ENCODE results near the gene COX4I2. TPM values are rescaled to one million over a fixed set of nuclear protein-coding genes. Genes with fewer than 3 reads are reported as not detected.

COX4I2 gene
- polyA plus RNA-seq, 1 donor from 2014 or later, result not detected

- Histone ChIP-seq H4K20me1 (ENCODE audit: insufficient read depth) (no peaks in the 10 kb centered on the region), H3K9ac (ENCODE audit: low read length) (no peak overlapping the region), H3K4me3 (ENCODE audit: low read length) (no peak overlapping the region), H3K9me2 (ENCODE audit: insufficient read depth, low read length) (no peaks in the 10 kb centered on the region), H3K9me3 (ENCODE audit: low read length) (no peaks in the 10 kb centered on the region), H3K27ac (ENCODE audit: low read length) (no peak overlapping the region), H3F3A (ENCODE audit: insufficient read depth, low read length, poor library complexity, severe bottlenecking) (no peaks in the 10 kb centered on the region), H3K79me2 (replicated peaks; ENCODE audit: insufficient read depth, low read length) (peaks cover 4% of the 10 kb centered on the region), H3K4me2 (ENCODE audit: low read length) (no peak overlapping the region), H2AFZ (ENCODE audit: low read depth, low read length) (no peak overlapping the region), H3K36me3 (ENCODE audit: insufficient read depth, low read length) (no peaks in the 10 kb centered on the region), H3K27me3 (ENCODE audit: insufficient read depth, low read depth, low read length) (no peaks in the 10 kb centered on the region)
- TF ChIP-seq POLR2AphosphoS5 (IDR thresholded peaks at IDR 0.05) (no peak), EP300 (conservative IDR thresholded peaks at IDR 0.05; ENCODE audit: poor library complexity, severe bottlenecking) (no peak), TAF1 (IDR thresholded peaks at IDR 0.05; ENCODE audit: low read depth) (no peak), MXI1 (conservative IDR thresholded peaks at IDR 0.05; ENCODE audit: poor library complexity, severe bottlenecking) (no peak), REST (IDR thresholded peaks at IDR 0.05; ENCODE audit: borderline replicate concordance) (no peak), RAD21 (conservative IDR thresholded peaks at IDR 0.05) (no peak), SMC3 (conservative IDR thresholded peaks at IDR 0.05; ENCODE audit: poor library complexity) (no peak), CTCF (IDR thresholded peaks at IDR 0.05; ENCODE audit: poor library complexity, severe bottlenecking) (no peak), EZH2 (IDR thresholded peaks at IDR 0.05; ENCODE audit: borderline replicate concordance, insufficient read depth, low read length, poor library complexity, severe bottlenecking) (no peak)
Observed at GRCh38 chr20:31673943-31674463, 36.3 kb downstream of the COX4I2 start.

GRCh38 chr20:31674895-31675827 is 37.4 kb downstream of the COX4I2 start:
- Histone ChIP-seq H3K79me2 (replicated peaks; ENCODE audit: insufficient read depth, low read length) (peaks cover 4% of the 10 kb centered on the region), H3K4me2 (ENCODE audit: low read length) (no peak overlapping the region), H4K20me1 (ENCODE audit: insufficient read depth) (no peaks in the 10 kb centered on the region), H3K9me3 (ENCODE audit: low read length) (no peaks in the 10 kb centered on the region), H2AFZ (ENCODE audit: low read depth, low read length) (no peak overlapping the region), H3K36me3 (ENCODE audit: insufficient read depth, low read length) (no peaks in the 10 kb centered on the region), H3K9ac (ENCODE audit: low read length) (no peak overlapping the region), H3F3A (ENCODE audit: insufficient read depth, low read length, poor library complexity, severe bottlenecking) (no peaks in the 10 kb centered on the region), H3K4me3 (ENCODE audit: low read length) (no peak overlapping the region), H3K27me3 (ENCODE audit: insufficient read depth, low read depth, low read length) (no peaks in the 10 kb centered on the region), H3K27ac (ENCODE audit: low read length) (no peak overlapping the region), H3K9me2 (ENCODE audit: insufficient read depth, low read length) (no peaks in the 10 kb centered on the region)
- TF ChIP-seq EZH2 (IDR thresholded peaks at IDR 0.05; ENCODE audit: borderline replicate concordance, insufficient read depth, low read length, poor library complexity, severe bottlenecking), result no peak
- TF ChIP-seq SMC3 (conservative IDR thresholded peaks at IDR 0.05; ENCODE audit: poor library complexity), result no peak
- TF ChIP-seq MXI1 (conservative IDR thresholded peaks at IDR 0.05; ENCODE audit: poor library complexity, severe bottlenecking), result no peak
- TF ChIP-seq TAF1 (IDR thresholded peaks at IDR 0.05; ENCODE audit: low read depth), result no peak
- TF ChIP-seq EP300 (conservative IDR thresholded peaks at IDR 0.05; ENCODE audit: poor library complexity, severe bottlenecking), result no peak
- TF ChIP-seq REST (IDR thresholded peaks at IDR 0.05; ENCODE audit: borderline replicate concordance), result no peak
- no peak for TF ChIP-seq POLR2AphosphoS5 (IDR thresholded peaks at IDR 0.05)
- TF ChIP-seq RAD21 (conservative IDR thresholded peaks at IDR 0.05), result no peak
- TF ChIP-seq CTCF (IDR thresholded peaks at IDR 0.05; ENCODE audit: poor library complexity, severe bottlenecking), result no peak

All from neural cell (in vitro differentiated cells).